ENCODE results near the gene CD79A.
A peak's percentile ranks its signal among the peaks of the same experiment; 100 is the strongest.

Gene CD79A

DNA sequence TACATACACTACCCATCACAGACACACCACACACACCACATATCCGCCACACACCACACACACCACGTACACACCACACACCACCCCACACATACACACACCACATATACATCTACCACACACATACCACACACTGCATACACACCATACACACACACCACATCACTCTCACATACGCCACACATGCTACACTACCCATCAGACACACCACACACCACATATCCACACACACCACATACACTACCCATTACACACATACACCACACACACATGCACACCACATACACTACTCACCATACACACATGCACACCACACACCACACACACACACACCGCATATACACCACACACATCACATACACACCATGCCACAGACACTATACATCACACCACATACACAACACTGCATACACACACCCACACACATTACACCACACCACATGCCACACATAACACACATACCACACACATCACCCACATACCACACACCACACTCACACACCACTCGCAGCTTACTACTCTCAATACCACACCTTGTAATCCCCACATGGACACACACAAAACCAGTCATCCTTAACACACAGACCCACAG lies 41.7 kb downstream of the CD79A start:
- DNase-seq (ENCODE audit: low read depth), result no peak

GRCh38 chr19:41919948-41920712 lies 43.1 kb downstream of the CD79A start:
- no peak for DNase-seq (ENCODE audit: low read depth)

DNA sequence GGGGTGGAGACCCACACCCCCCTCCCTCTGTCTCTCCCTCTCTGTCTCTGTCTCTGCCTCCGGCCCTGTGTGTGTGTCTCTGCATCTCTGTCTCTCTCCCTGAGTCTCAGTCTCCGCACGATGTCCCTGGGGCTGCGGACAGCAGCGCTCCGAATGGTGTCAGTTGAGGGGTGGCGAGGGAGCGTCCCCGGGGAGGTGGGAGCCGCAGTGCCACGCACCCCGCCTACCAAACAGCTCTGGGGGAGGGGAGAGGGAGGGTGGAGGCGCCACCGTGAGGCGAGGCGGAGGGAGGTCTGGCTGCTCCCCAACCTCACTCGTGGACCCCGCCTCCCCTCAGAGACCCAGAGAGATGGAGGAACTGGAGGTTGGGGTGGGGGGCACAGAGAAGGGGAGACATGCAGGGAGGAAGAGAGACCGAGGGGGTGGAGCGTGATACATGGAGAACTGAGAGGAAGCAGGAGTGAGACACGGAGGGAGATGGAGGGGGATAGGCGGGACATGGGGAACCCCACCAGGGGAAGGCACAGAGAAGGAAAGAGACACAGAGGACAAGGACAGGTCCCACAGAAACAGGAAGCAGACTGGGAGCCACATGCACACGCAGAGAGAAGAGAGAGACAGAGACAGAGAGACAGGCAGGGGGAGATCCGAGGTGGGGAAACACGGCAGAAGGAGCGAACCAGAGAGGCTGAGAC lies 44.0 kb downstream of the CD79A start:
- no peak for DNase-seq (ENCODE audit: low read depth)

GRCh38 chr19:41921577-41922576 lies 44.8 kb downstream of the CD79A start:
- DNase-seq (ENCODE audit: low read depth), result no peak

DNA sequence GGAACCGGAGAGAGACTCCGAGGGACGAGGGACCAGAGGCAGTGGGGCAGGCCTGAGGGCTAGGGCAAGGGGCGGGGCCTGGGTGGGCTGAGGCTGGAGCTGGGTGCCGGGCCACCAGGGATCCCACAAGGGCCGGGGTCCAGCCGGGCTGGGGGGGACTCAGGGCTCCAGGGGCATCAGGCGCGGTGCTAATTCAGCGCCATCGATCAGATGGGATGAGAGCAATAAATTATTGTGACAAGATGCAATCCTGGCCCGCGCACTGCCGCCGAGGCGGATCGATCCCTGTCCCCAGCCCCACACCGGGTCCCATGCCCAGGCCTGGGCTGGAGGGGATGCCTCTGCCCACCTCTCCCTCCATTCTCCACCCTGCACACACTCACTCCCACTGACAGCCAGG lies 45.5 kb downstream of the CD79A start:
- DNase-seq (ENCODE audit: low read depth), result no peak

- no peak for DNase-seq (ENCODE audit: low read depth)
Observed at GRCh38 chr19:41923045-41923788, 46.1 kb downstream of the CD79A start.

DNA sequence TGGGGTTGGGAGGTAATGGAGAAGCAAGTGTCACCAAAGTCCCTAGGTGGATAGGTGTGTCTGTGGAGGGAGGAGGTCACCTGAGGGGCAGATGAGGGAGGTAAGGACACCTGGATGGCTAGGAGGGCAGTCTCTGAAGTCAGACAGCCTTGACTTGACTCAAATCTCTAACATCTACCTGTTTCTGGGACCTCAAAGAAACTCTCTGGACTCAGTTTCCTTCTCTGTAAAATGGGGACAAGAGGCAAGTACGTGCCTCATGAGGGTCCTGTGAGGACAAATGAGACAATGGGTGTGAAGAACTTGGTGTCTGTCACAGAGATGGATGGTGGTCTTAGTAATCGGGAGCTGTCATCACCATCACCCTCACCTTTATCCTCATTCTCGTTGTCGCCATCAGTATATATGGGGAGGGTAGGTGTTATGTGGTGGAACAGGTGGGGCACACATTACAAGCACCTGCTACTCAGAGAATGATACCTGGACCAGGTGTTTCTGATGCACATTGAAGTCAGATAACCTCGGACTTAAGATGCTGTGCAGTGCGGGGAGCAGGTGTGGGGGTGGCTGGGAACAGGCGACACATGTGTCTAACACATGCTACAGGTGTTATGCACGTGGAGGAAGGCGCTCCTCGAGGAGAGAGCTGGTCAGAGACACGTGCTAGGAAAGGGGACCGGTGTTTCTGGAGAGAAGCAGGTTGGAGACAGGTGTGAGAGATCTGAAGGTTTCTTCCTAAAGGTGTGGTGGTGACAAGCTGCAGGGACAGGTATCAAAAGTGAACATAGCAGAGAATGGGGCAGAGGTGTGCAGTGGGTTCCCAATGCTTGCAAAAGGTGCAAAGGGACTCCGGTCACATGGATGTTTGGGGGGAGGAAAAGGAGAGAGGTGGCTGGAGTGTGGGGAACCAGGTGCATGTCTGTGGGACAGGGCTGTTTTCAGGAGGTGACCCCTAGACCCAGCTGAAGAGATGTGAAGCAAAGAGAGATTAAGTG lies 47.4 kb downstream of the CD79A start:
- no peak for DNase-seq (ENCODE audit: low read depth)

GRCh38 chr19:41925208-41926003 lies 48.3 kb downstream of the CD79A start:
- no peak for DNase-seq (ENCODE audit: low read depth)

DNA sequence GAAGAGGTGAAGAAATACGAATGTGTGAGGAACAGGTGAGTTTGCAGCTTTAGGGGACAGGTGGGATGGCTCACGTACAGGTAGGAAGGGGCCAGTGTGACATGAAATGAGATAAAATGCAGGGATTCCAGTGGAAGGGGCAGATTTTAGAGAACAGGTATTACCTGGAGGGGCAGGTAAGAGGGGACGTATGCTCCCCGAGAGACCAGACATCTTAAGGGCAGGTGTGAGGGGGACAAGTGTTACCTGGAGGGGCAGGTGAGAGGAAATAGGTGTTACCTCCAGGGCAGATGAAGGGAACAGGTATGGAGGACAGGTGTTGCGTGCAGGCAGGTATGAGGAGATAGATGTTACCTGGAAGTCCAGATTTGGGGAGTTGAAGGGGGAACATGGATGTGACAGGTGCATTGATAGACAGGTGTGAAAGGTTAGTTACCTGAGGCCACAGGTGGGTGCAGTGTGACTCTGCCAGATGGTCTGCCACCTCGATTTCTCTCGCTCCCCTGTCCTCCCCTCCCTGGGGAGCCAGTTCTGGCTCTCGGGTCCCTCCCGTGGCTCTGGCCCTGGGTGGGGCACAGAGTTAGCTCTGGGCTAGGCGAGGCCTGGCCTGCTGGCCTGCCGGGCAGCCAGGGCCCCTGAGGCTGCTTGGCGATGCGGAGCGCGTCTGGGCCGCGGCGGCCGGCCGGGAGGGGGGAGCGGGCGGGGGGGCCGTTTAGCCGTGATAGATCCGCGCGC lies 49.1 kb downstream of the CD79A start:
- DNase-seq (ENCODE audit: low read depth), result no peak

- DNase-seq (ENCODE audit: low read depth), result no peak
Observed at GRCh38 chr19:41926763-41927496, 49.9 kb downstream of the CD79A start.

- DNase-seq (ENCODE audit: low read depth), result peak; percentile 37
Observed at GRCh38 chr19:41927497-41928192, 50.6 kb downstream of the CD79A start.

- peak; percentile 33 for DNase-seq (ENCODE audit: low read depth)
Observed at GRCh38 chr19:41928221-41928683, 51.2 kb downstream of the CD79A start, which contains the start of gene ERFL. Gene ERFL, minus strand, starts transcription at chr19:41928449. Its CDS starts 15,530 bp downstream, at chr19:41912919.

DNA sequence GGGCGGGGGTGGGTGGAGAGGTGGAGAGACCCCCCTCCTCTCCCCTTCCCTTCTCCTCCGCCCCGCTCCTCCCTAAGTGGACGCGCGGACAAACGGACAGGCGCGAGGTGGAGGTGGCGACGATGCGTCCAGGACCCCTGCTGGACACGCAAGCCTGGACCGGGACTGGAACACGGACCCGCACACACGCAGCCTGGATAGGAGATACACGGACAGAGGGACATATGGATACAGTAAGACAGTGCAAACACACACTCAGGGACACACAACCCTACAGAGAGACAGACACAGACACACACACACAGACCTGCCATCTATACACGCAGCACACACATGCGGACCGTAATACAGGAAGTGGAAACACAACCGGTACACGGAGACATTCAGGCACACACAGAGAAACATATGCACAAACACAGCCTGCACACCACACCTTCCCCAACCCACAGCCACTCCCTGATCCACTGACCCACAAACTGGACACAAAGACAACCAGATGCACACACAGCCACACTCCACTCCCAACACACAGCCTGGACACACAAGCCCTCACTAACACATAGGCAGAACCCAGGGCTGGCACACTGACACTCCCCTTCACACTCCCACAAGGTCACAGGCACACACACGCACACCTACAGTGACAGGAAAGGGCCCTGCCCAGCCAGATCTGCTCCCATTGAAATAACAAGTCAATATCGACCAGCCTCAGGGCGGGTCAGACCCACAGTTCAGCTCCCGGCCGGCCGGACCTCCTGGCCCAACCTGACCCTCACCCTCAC lies 51.9 kb downstream of the CD79A start:
- DNase-seq (ENCODE audit: low read depth), result no peak

GRCh38 chr19:41929536-41930071 lies 52.5 kb downstream of the CD79A start:
- no peak for DNase-seq (ENCODE audit: low read depth)

- DNase-seq (ENCODE audit: low read depth), result no peak
Observed at GRCh38 chr19:41930322-41930722, 53.2 kb downstream of the CD79A start.
